Fibroblast of villous mesenchyme (primary cell): ENCODE data around the gene PRND. TPM values are rescaled to one million over a fixed set of nuclear protein-coding genes. Genes with fewer than 3 reads are reported as not detected.
"Not testable (repeated sequence)": the region's sequence is repeated elsewhere in the genome, so short reads cannot be mapped to it uniquely, and the experiment has no call there.

Source experiments
- DNase-seq: peaks from one replicate; pipeline ENCODE4 v3.0.0-alpha.2; 2010; ENCODE audit warnings: low read depth
- H3K4me3 ChIP-seq: 2 replicates; pipeline ENCODE4 v1.5.1; 2011; ENCODE audit warnings: low read depth, mild to moderate bottlenecking, low read length
- CTCF ChIP-seq: IDR thresholded peaks from 2 replicates; pipeline ENCODE4 v1.5.1; 2012; ENCODE audit warnings: low read depth, mild to moderate bottlenecking, low read length; ENCODE audit not compliant: insufficient read depth
- total RNA-seq: library from RNA; depleted of rRNA; stranded (reverse); fragments of >200 nt; gene quantifications from 2 replicates; pipeline ENCODE4 v1.2.3, GENCODE V29; 2012

PRND gene
- total RNA-seq, 1 donor = not detected

GRCh38 chr20:4765681-4766080 is 44.0 kb downstream of the PRND start:
- no peak for DNase-seq
- no peak overlapping the region for H3K4me3 ChIP-seq
- no peak for TF ChIP-seq CTCF

- TF ChIP-seq CTCF = no peak
- H3K4me3 ChIP-seq = no peak overlapping the region
- no peak for DNase-seq
These were observed 44.9 kb downstream of the PRND start for GRCh38 chr20:4766631-4767030.

GRCh38 chr20:4767084-4767483 is 45.4 kb downstream of the PRND start:
- no peak overlapping the region for H3K4me3 ChIP-seq
- DNase-seq = no peak
- TF ChIP-seq CTCF = no peak

- DNase-seq = no peak
- H3K4me3 ChIP-seq = no peak overlapping the region
- TF ChIP-seq CTCF = no peak
These were observed 47.6 kb downstream of the PRND start for GRCh38 chr20:4769328-4769727.

DNA sequence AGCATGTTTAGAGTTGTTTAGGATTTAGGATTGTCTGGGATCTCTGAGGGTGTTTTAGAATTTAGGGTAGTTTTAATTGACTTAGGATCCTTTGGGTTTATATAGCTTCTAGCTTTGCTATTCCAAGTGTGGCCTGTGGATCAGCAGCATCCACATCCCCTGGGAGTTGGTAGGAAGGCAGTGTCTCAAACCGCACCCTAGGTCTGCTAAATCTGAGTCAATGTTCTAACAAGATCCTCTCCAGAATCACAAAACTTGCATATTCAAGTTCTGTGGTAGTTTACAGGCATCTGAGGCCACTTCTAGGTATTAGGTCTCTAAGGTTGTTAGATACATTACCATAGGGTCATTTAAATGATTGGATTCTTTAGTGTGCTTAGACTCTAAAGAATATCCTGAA is 48.3 kb downstream of the PRND start:
- DNase-seq = no peak
- no peak overlapping the region for H3K4me3 ChIP-seq
- no peak for TF ChIP-seq CTCF

DNA sequence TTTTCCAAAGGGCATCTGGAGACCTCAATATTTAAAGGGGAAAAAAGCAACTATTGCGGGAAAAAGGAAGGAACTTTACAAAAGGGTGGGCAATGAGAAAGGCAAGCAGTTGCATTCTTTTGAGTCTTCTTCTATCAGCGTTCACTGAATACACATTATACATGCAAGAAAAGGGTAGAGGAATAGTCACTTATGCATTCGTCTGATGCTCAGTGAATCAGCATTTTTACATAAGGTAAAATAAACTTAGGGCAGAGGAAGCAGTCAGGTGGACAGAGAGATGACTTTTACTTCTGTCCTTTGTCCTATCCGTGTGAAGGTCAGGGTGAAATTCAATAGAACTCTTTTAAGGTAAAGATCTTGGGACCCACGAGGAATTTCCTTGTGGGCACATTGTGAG is 49.3 kb downstream of the PRND start:
- TF ChIP-seq CTCF = no peak
- DNase-seq = no peak
- no peak overlapping the region for H3K4me3 ChIP-seq

- DNase-seq = no peak
- no peak for TF ChIP-seq CTCF
These were observed 50.4 kb downstream of the PRND start for GRCh38 chr20:4772132-4772531.

DNA sequence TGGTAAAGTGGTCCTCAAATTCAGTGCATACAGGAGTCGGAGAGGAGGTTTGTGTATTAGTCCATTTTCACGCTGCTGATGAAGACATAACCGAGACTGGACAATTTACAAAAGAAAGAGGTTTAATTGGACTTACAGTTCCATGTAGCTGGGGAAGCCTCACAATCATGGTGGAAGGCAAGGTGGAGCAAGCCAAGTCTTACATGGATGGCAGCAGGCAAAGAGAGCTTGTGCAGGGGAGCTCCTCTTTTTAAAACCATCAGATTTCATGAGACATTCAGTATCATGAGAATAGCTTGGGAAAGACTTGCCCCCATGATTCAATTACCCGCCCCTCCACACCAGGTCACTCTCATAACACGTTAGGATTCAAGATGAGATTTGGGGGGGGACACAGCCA is 51.3 kb downstream of the PRND start:
- not testable (repeated sequence) for DNase-seq

More at GRCh38 chr20:4772132-4772531, 50.4 kb downstream of the PRND start:
- H3K4me3 ChIP-seq = no peak overlapping the region

More for the DNA sequence above, 51.3 kb downstream of the PRND start:
- H3K4me3 ChIP-seq = not testable (repeated sequence)
